Stimulated activated CD8-positive, alpha-beta memory T cell treated with anti-CD3 and anti-CD28 coated beads, Interleukin-7, amount 100 ng/mL, for 24 hours (primary cell): ENCODE results near the gene RFC4.
A peak's percentile ranks its signal among the peaks of the same experiment; 100 is the strongest.

Experiments
- DNase-seq: peaks from one replicate; pipeline ENCODE4 v3.0.0-alpha.2; 2020; ENCODE audit warnings: low read depth

Gene RFC4

GRCh38 chr3:186787642-186788481 lies 18.4 kb downstream of the RFC4 start:
- DNase-seq: no peak

GRCh38 chr3:186786922-186787321 lies 19.4 kb downstream of the RFC4 start:
- DNase-seq: no peak

GRCh38 chr3:186785495-186786018 lies 20.7 kb downstream of the RFC4 start:
- DNase-seq: no peak

DNA sequence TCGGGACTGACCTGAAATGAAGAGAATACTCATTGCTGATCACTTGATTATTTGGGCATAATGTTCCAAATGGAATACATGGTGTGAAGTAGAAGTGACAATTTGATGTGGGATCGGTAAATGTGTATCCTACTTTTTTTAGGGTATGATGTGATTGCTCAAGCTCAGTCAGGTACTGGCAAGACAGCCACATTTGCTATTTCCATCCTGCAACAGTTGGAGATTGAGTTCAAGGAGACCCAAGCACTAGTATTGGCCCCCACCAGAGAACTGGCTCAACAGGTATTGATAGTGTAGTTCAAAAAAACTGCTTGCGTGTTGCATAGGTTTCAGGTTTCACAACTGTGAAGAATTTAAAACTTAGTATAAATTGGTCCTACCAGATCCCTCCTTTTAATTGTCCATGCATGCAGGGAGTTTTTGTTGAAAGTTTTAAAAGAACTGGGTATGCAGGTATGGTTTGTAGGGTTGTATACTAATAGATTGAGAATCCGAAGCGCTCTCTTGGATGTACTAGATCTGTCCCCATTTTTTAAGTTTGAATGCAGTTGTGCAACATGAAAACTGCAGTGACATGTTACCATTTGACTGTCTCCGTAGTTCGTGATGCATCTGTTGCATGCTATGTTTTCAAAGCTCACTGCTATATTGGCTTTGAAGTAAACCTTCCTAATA lies 21.3 kb downstream of the RFC4 start:
- DNase-seq: no peak

DNA sequence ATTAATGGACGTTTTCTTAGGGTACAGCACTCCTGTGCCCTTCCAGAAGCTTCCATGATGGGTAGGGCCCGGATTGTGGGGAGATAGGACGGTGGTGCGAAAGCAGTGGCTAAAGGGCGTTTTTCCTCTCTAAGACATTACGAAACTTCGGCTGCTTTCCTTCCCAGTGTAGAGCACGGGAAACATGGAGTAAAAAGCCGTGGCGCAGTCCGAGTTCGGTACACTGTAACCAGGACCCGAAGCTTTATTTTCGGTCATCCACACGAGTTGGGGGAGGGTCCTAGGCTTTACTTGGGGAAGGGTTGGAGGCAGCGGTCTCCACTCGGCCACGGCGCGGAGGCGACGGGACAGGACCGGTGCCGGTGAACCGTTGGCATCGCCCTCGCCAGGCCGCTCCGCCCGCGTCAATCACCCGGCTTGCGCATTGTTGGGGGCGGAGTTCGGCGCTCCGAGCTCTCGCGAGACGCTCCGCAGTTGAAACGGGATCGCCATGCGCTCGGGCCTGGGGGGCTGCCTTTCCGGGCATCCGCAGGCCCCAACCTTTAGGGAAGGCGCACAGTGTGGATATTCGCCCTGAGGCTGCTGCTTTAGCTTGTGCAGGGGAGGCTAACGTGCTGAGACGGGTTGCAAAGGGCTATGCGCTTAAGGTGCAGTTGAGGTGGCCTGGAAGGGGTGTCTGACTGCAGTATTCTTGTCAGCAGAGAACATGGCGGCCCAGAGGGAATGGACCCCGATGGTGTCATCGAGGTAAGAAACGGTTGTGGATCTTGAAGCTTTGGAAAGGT lies 22.4 kb downstream of the RFC4 start:
- DNase-seq: peak; percentile 44

DNA sequence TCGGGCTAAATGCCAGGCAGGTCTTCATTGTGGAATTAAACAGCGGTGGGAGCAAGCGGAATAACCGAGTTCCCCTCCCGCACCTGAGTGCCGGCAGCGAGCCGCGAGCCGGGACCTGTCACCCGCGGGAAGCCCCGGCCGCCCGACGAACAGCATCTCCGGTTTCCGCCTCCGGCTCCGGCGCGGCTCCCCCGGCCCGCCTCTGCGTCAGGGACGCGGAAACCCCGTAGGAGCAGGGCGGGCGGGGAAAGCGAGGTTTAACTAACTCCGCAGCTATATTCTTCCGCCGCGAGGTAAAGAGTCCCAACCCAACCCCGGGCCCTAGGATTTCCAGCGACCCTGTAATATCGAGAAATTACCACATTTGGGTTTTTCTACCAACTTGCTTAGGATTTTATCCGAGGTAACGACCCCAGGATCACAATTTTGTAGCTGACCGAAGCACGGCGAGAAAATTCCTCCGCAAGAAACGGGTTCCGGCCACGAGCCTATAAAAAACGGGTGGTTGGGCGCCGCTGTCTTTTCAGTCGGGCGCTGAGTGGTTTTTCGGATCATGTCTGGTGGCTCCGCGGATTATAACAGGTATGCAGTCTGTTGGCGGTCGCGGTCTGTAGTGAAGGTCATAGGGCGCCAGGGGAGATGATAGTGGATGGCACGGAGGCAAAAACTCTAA lies 23.1 kb downstream of the RFC4 start, which contains the start of gene EIF4A2:
TSS of gene EIF4A2 (plus strand) at position 520 of the 673 bp plus-strand sequence. CDS start at position 554, 34 bp downstream.
- peak; percentile 77 for DNase-seq

GRCh38 chr3:186782542-186783057 lies 23.7 kb downstream of the RFC4 start:
- no peak for DNase-seq

DNA sequence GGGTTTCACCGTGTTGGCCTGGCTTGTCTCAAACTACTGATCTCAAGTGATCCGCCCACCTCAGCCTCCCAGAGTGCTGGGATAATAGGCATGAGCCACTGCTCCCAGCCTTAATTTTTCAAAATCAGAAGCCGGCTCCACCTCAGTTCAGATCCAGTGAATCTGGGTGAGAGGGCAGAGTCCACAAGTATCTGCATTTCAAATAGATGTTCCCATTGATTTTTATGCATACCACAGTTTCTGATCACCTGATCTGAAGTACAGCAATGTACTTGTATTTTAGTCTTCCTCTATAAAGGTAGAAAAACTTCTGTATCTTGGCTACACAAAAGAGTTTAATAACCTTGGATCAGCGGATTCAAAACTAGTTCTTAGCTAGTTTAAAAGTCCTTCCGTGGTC lies 27.1 kb downstream of the RFC4 start:
- no peak for DNase-seq

- no peak for DNase-seq
Measured at GRCh38 chr3:186775999-186776398, 30.3 kb downstream of the RFC4 start.

- peak; percentile 43 for DNase-seq
Measured at GRCh38 chr3:186772701-186773417, 33.4 kb downstream of the RFC4 start.

GRCh38 chr3:186772281-186772694 lies 34.0 kb downstream of the RFC4 start:
- no peak for DNase-seq

DNA sequence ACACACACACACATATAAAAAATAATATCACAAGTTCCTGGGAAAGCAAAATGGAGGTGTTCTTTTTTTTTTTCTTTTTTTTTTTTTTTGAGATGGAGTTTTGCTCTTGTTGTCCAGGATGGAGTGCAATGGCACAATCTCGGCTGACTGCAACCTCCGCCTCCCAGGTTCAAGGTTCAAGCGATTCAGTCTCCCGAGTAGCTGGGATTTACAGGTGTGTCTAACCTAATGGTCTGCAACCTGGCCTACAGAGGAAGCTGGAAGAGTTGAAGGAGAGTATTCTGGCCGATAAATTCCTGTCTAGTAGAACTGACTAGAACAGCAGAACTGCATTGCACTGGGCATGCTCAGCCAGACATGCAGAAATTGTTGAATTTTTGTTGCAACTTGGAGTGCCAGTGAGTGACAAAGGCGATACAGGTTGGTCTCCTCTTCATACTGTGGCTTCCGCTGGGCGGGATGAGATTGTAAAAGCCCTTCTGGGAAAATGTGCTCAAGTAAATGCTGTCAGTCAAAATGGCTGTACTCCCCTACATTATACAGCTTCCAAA lies 45.3 kb downstream of the RFC4 start:
- no peak for DNase-seq

- no peak for DNase-seq
Measured at GRCh38 chr3:186760141-186760833, 46.0 kb downstream of the RFC4 start.

GRCh38 chr3:186759231-186759930 lies 46.9 kb downstream of the RFC4 start:
- no peak for DNase-seq

DNA sequence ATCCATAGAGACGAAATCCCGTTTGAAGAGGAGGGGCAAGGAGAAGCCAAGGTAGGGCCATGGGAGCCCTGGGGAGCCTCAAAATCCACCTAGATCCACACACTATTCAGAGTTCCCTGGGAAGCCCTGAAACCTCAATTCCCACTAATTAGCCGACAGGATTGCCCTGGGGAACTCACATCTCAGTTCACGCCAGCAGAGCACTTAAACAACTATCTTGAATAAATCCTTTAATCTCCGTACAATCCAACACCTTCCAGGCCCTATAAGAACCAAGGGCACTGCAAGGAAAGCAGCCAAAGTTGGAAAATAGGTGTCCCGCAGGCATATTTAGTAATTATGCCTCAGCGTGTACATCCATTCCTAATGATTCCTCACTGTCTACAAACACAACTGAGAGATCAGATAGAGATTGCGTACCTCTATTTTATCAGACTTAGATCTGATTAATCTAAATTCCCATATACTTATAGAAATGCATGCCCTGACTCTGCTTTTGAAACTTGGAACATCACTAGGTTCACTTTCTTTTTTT lies 48.5 kb downstream of the RFC4 start:
- DNase-seq: no peak

GRCh38 chr3:186757214-186757613 lies 49.1 kb downstream of the RFC4 start:
- no peak for DNase-seq

DNA sequence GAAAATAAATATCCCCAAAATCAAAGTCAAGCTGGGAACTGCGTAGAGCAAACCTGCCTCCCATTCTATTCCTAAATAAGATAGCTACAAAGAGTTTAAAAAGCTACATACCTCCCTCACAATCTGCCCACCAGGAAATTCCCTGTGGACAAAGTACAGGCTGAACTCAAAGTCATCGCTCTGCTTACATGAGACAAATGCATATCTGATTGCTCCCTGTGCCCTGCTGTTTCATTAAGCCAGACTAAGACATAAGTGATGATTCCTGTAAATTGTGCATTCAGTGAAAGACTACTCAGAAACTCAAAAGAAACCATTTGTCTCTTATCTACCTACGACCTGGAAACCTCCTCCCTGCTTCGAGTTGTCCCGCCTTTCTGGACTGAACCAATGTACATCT lies 51.4 kb downstream of the RFC4 start:
- DNase-seq: no peak

GRCh38 chr3:186754006-186754405 lies 52.3 kb downstream of the RFC4 start:
- no peak for DNase-seq

DNA sequence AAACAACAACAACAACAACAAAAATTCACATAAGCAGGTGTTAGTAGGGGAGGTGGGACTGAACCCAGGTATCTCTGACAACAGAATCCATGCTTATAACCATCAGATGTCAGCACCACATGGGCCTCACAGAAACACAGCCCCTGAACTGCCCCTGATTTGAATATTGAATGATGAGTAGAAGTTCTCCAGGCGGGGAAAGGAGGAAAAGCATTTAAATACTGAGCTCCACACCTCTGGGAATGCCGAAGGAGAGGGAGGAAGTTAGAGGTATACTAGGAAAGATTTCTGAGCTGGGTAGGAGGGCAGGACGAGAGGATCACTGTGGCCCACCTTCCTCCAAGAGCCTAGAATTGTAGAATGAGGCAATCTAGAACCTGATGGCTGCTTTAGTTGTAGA lies 54.8 kb downstream of the RFC4 start:
- no peak for DNase-seq
